MM.1S (cell line): Measurements from ENCODE around the gene GDAP1L1.

Source experiments
- DNase-seq: peaks from one replicate; pipeline ENCODE4 v3.0.0-alpha.2; 2015
- H2AFZ ChIP-seq: fragments of 300-600 bp; sonication (generic); 2 replicates; pipeline ENCODE4 v1.6.0; 2016; ENCODE audit warnings: antibody characterized with exemption, low read length
- H3F3A ChIP-seq: fragments of 300-600 bp; sonication (generic); 2 replicates; pipeline ENCODE4 v1.6.1; 2016; ENCODE audit warnings: mild to moderate bottlenecking, antibody characterized with exemption, low read length, moderate library complexity, mixed read lengths; ENCODE audit not compliant: insufficient read depth
- H3K27ac ChIP-seq: fragments of 300-600 bp; sonication (generic); 2 replicates; pipeline ENCODE4 v1.5.1; 2016; ENCODE audit warnings: mild to moderate bottlenecking, low read length
- H3K27me3 ChIP-seq: fragments of 300-600 bp; sonication (generic); replicated peaks from 2 replicates; pipeline ENCODE4 v1.6.0; 2016; ENCODE audit warnings: low read length; ENCODE audit not compliant: insufficient read depth
- H3K36me3 ChIP-seq: fragments of 300-600 bp; sonication (generic); replicated peaks from 2 replicates; pipeline ENCODE4 v1.6.1; 2016; ENCODE audit warnings: mild to moderate bottlenecking, low read length, mixed read lengths; ENCODE audit not compliant: insufficient read depth
- H3K4me1 ChIP-seq: fragments of 300-600 bp; sonication (generic); 2 replicates; pipeline ENCODE4 v1.6.1; 2016; ENCODE audit warnings: low read length, mixed read lengths
- H3K4me2 ChIP-seq: fragments of 300-600 bp; sonication (generic); 2 replicates; pipeline ENCODE4 v1.6.0; 2016; ENCODE audit warnings: low read depth, low read length
- H3K4me3 ChIP-seq: fragments of 300-600 bp; sonication (generic); 2 replicates; pipeline ENCODE4 v1.5.1; 2016; ENCODE audit warnings: low read length, mixed read lengths
- H3K79me2 ChIP-seq: fragments of 300-600 bp; sonication (generic); 2 replicates; pipeline ENCODE4 v1.6.1; 2016; ENCODE audit warnings: mixed run types, low read length, mixed read lengths
- H3K9ac ChIP-seq: fragments of 300-600 bp; sonication (generic); 2 replicates; pipeline ENCODE4 v1.6.1; 2016; ENCODE audit warnings: low read length, mixed read lengths
- H3K9me2 ChIP-seq: fragments of 300-600 bp; sonication (generic); replicated peaks from 2 replicates; pipeline ENCODE4 v1.6.1; 2016; ENCODE audit warnings: mild to moderate bottlenecking, low read length, mixed read lengths; ENCODE audit not compliant: insufficient read depth
- H3K9me3 ChIP-seq: fragments of 300-600 bp; sonication (generic); replicated peaks from 2 replicates; pipeline ENCODE4 v1.6.1; 2016; ENCODE audit warnings: mild to moderate bottlenecking, low read length, mixed read lengths; ENCODE audit not compliant: insufficient read depth
- H4K20me1 ChIP-seq: fragments of 300-600 bp; sonication (generic); 2 replicates; pipeline ENCODE4 v1.6.1; 2016; ENCODE audit warnings: mild to moderate bottlenecking, low read length, moderate library complexity, mixed read lengths; ENCODE audit not compliant: insufficient read depth
- EZH2 ChIP-seq: fragments of 300-600 bp; sonication (generic); optimal IDR thresholded peaks from 2 replicates; pipeline ENCODE3; 2017; ENCODE audit warnings: low read depth, mild to moderate bottlenecking, antibody characterized with exemption, low read length, mixed read lengths
- EZH2phosphoT487 ChIP-seq: fragments of 300-600 bp; sonication (generic); IDR thresholded peaks from 2 replicates; pipeline ENCODE4 v1.6.1; 2018; ENCODE audit warnings: antibody characterized with exemption, low read length
- TF ChIP-seq, protein P1 (sequence below): fragments of 300-600 bp; sonication (generic); IDR thresholded peaks from 2 replicates; pipeline ENCODE4 v1.5.1; 2016; ENCODE audit warnings: antibody characterized with exemption, low read length, mixed read lengths

Gene GDAP1L1

DNA sequence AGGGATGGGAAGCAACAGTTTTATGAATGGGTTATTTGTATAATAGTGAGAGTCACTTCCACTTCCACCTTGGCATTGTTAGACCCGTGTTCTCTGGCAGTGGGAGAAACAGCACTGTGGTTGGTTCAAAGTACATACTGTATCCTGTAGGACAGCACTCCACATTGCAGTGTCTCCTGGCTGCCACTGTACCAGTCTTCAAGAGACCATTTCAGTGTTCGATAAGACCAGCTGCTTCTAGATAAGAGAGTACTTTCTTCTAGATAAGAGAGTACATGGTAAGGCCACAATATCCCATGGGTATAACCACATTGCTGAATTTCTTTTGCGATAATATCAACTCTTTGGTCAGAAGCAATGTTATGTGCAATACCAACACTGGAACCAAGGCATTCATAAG, 35.1 kb downstream of the GDAP1L1 start:
- DNase-seq = no peak
- no peak overlapping the region for H3K27ac ChIP-seq
- no peaks in the 10 kb centered on the region for H3K27me3 ChIP-seq
- no peaks in the 10 kb centered on the region for H4K20me1 ChIP-seq
- no peaks in the 10 kb centered on the region for H3F3A ChIP-seq
- H3K9me2 ChIP-seq = no peaks in the 10 kb centered on the region
- H2AFZ ChIP-seq = no peak overlapping the region
- no peaks in the 10 kb centered on the region for H3K9me3 ChIP-seq
- TF ChIP-seq EZH2 (no peak), EZH2phosphoT487 (no peak)
- TF ChIP-seq, protein P1, sequence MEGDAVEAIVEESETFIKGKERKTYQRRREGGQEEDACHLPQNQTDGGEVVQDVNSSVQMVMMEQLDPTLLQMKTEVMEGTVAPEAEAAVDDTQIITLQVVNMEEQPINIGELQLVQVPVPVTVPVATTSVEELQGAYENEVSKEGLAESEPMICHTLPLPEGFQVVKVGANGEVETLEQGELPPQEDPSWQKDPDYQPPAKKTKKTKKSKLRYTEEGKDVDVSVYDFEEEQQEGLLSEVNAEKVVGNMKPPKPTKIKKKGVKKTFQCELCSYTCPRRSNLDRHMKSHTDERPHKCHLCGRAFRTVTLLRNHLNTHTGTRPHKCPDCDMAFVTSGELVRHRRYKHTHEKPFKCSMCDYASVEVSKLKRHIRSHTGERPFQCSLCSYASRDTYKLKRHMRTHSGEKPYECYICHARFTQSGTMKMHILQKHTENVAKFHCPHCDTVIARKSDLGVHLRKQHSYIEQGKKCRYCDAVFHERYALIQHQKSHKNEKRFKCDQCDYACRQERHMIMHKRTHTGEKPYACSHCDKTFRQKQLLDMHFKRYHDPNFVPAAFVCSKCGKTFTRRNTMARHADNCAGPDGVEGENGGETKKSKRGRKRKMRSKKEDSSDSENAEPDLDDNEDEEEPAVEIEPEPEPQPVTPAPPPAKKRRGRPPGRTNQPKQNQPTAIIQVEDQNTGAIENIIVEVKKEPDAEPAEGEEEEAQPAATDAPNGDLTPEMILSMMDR = no peak
- no peaks in the 10 kb centered on the region for H3K4me1 ChIP-seq
- no peaks in the 10 kb centered on the region for H3K36me3 ChIP-seq
- no peaks in the 10 kb centered on the region for H3K79me2 ChIP-seq
- H3K4me3 ChIP-seq = no peak overlapping the region
- no peak overlapping the region for H3K9ac ChIP-seq
- no peak overlapping the region for H3K4me2 ChIP-seq

DNA sequence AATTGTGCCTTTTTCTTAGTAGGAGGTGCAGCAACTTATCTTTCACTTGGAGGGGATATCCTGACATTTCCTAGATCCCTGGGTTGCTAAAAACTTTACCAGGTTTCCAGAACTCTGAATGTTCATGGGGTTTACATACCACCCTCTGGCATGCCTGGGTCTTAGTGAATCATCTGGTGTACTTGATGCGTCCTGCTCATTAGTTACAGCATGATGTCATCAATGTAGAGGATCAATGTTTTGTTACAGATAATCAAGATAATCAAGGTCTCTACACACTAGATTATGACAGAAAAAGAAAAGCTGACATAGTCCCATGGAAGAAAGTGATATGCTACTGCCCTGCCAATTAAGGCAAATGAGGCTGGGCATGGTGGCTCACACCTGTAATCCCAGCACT, 36.9 kb downstream of the GDAP1L1 start:
- Histone ChIP-seq H3K9me2 (no peaks in the 10 kb centered on the region), H3K4me2 (no peak overlapping the region), H3K9me3 (no peaks in the 10 kb centered on the region), H3K36me3 (no peaks in the 10 kb centered on the region), H3K4me3 (no peak overlapping the region), H3K27me3 (no peaks in the 10 kb centered on the region), H3K27ac (no peak overlapping the region), H2AFZ (no peak overlapping the region), H4K20me1 (no peaks in the 10 kb centered on the region), H3K4me1 (no peaks in the 10 kb centered on the region), H3K9ac (no peak overlapping the region), H3F3A (no peaks in the 10 kb centered on the region), H3K79me2 (no peaks in the 10 kb centered on the region)
- TF ChIP-seq, protein P1 = no peak
- no peak for TF ChIP-seq EZH2phosphoT487
- no peak for TF ChIP-seq EZH2
- DNase-seq = no peak

DNA sequence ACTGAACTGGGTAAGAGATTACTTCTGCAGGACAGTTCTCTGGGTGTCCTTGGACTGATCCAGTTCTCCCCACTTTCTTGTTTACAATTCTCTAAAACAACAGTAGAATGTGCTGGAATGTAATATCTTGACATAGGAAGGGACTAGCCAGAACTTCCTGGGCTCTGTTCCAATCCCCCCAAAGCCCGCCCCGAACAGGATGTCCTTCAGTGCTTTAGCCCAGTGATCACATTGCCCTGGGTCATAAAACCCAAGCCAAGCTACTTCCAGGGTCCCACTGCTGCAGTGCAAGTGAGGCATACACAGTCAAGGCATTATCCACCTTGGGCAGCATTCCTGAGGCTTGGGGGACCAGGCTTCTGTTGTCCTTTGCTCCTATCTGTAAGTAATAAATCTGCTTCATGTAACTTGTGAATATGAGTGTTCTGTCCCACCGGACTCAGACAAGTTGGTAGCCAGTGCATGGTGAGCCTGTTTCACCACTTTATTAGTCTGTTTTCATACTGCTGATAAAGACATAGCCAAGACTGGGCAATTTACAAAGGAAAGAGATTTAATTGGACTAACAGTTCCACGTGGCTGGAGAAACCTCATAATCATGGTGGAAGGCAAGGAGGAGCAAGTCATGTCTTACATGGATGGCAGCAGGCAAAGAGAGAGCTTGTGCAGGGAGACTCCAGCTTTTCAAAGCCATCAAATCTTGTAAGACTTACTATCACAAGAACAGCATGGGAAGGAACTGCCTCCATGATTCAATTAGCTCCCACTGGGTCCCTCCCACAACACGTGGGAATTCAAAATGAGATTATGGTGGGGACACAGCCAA, 40.4 kb downstream of the GDAP1L1 start:
- Histone ChIP-seq H3K9me3 (no peaks in the 10 kb centered on the region), H3F3A (no peaks in the 10 kb centered on the region), H2AFZ (no peak overlapping the region), H3K4me1 (no peaks in the 10 kb centered on the region), H4K20me1 (no peaks in the 10 kb centered on the region), H3K27me3 (no peaks in the 10 kb centered on the region), H3K4me3 (no peak overlapping the region), H3K27ac (no peak overlapping the region), H3K9ac (no peak overlapping the region), H3K36me3 (no peaks in the 10 kb centered on the region), H3K79me2 (no peaks in the 10 kb centered on the region), H3K4me2 (no peak overlapping the region), H3K9me2 (no peaks in the 10 kb centered on the region)
- TF ChIP-seq, protein P1 = no peak
- no peak for TF ChIP-seq EZH2phosphoT487
- TF ChIP-seq EZH2 = no peak
- no peak for DNase-seq
